Adrenal gland (tissue), 5 donors: ENCODE results near the gene ASTN2.

Source experiments
- POLR2A ChIP-seq, 2 donors: fragments of 450-650 bp; IDR thresholded peaks; one replicate each; pipeline ENCODE4 v1.6.1; 2017; ENCODE audit warnings: antibody characterized with exemption in 2 of 2, mild to moderate bottlenecking in 2 of 2, moderate library complexity in 1 of 2
- TF ChIP-seq, protein P1 (sequence below), 6 experiments: fragments of 450-650 bp in 4 of 6; fragments of 200-600 bp in 2 of 6; sonication (generic) in 1 of 6; IDR thresholded peaks; 1 replicate in 5 of 6; 2 replicates in 1 of 6; pipeline versions ENCODE4 v1.5.1 to v1.8.0; 2016 to 2021; ENCODE audit warnings: antibody characterized with exemption in 6 of 6, mild to moderate bottlenecking in 2 of 6, moderate library complexity in 1 of 6
- donor health status: DM: no; HTN: no; CAD: no.

GRCh38 chr9:116448431-116448830 is 966.4 kb downstream of the ASTN2 start:
- TF ChIP-seq, protein P1, sequence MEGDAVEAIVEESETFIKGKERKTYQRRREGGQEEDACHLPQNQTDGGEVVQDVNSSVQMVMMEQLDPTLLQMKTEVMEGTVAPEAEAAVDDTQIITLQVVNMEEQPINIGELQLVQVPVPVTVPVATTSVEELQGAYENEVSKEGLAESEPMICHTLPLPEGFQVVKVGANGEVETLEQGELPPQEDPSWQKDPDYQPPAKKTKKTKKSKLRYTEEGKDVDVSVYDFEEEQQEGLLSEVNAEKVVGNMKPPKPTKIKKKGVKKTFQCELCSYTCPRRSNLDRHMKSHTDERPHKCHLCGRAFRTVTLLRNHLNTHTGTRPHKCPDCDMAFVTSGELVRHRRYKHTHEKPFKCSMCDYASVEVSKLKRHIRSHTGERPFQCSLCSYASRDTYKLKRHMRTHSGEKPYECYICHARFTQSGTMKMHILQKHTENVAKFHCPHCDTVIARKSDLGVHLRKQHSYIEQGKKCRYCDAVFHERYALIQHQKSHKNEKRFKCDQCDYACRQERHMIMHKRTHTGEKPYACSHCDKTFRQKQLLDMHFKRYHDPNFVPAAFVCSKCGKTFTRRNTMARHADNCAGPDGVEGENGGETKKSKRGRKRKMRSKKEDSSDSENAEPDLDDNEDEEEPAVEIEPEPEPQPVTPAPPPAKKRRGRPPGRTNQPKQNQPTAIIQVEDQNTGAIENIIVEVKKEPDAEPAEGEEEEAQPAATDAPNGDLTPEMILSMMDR (IDR thresholded peaks at IDR 0.05) = no peak
- no peak for TF ChIP-seq POLR2A (IDR thresholded peaks at IDR 0.05)
